Activated naive CD8-positive, alpha-beta T cell (primary cell): ENCODE measurements around the gene KLHDC7B.

Experiments
- H3K27ac Mint-ChIP-seq: one replicate; pipeline ENCODE4 v1.8.0; 2021; ENCODE audit warnings: mixed read lengths
- H3K27me3 Mint-ChIP-seq: one replicate; pipeline ENCODE4 v1.8.0; 2021; ENCODE audit warnings: mixed read lengths
- H3K36me3 Mint-ChIP-seq: one replicate; pipeline ENCODE4 v1.8.0; 2021; ENCODE audit warnings: mixed read lengths
- H3K4me1 Mint-ChIP-seq: one replicate; pipeline ENCODE4 v1.8.0; 2021; ENCODE audit warnings: low read depth, mixed read lengths
- H3K4me3 Mint-ChIP-seq: one replicate; pipeline ENCODE4 v1.8.0; 2021; ENCODE audit warnings: mild to moderate bottlenecking, mixed read lengths
- H3K9me3 Mint-ChIP-seq: one replicate; pipeline ENCODE4 v1.8.0; 2021; ENCODE audit warnings: low read depth, mixed read lengths

The KLHDC7B gene

GRCh38 chr22:50567721-50568252, 22.1 kb downstream of the KLHDC7B start:
- Mint-ChIP-seq H3K4me3 (no peak overlapping the region), H3K4me1 (peaks cover 7% of the 10 kb centered on the region), H3K27me3 (no peaks in the 10 kb centered on the region), H3K27ac (no peak overlapping the region), H3K36me3 (no peaks in the 10 kb centered on the region), H3K9me3 (no peaks in the 10 kb centered on the region)

- no peak overlapping the region for H3K4me3 Mint-ChIP-seq
- no peaks in the 10 kb centered on the region for H3K36me3 Mint-ChIP-seq
- H3K27ac Mint-ChIP-seq, result no peak overlapping the region
- no peaks in the 10 kb centered on the region for H3K9me3 Mint-ChIP-seq
- H3K27me3 Mint-ChIP-seq, result no peaks in the 10 kb centered on the region
- peaks cover 1% of the 10 kb centered on the region for H3K4me1 Mint-ChIP-seq
Measured at GRCh38 chr22:50568626-50569025, 22.9 kb downstream of the KLHDC7B start.

- no peak overlapping the region for H3K27ac Mint-ChIP-seq
- no peak overlapping the region for H3K4me3 Mint-ChIP-seq
- H3K36me3 Mint-ChIP-seq, result no peaks in the 10 kb centered on the region
- no peaks in the 10 kb centered on the region for H3K27me3 Mint-ChIP-seq
- H3K9me3 Mint-ChIP-seq, result no peaks in the 10 kb centered on the region
- H3K4me1 Mint-ChIP-seq, result no peaks in the 10 kb centered on the region
Measured at GRCh38 chr22:50569041-50569459, 23.4 kb downstream of the KLHDC7B start.

- Mint-ChIP-seq H3K4me1 (no peaks in the 10 kb centered on the region), H3K27ac (no peak overlapping the region), H3K9me3 (no peaks in the 10 kb centered on the region), H3K27me3 (no peaks in the 10 kb centered on the region), H3K36me3 (no peaks in the 10 kb centered on the region), H3K4me3 (no peak overlapping the region)
Measured at GRCh38 chr22:50569896-50570535, 24.3 kb downstream of the KLHDC7B start.

GRCh38 chr22:50570861-50571260, 25.2 kb downstream of the KLHDC7B start:
- H3K27me3 Mint-ChIP-seq, result no peaks in the 10 kb centered on the region
- H3K4me3 Mint-ChIP-seq, result no peak overlapping the region
- H3K9me3 Mint-ChIP-seq, result no peaks in the 10 kb centered on the region
- no peaks in the 10 kb centered on the region for H3K36me3 Mint-ChIP-seq
- no peaks in the 10 kb centered on the region for H3K4me1 Mint-ChIP-seq
- H3K27ac Mint-ChIP-seq, result no peak overlapping the region

- H3K9me3 Mint-ChIP-seq, result no peaks in the 10 kb centered on the region
- no peaks in the 10 kb centered on the region for H3K27me3 Mint-ChIP-seq
- H3K4me3 Mint-ChIP-seq, result no peak overlapping the region
- no peaks in the 10 kb centered on the region for H3K36me3 Mint-ChIP-seq
- H3K4me1 Mint-ChIP-seq, result no peaks in the 10 kb centered on the region
- no peak overlapping the region for H3K27ac Mint-ChIP-seq
Measured at GRCh38 chr22:50571264-50572175, 25.8 kb downstream of the KLHDC7B start.

- peaks cover 6% of the 10 kb centered on the region for H3K4me1 Mint-ChIP-seq
- H3K4me3 Mint-ChIP-seq, result no peak overlapping the region
- no peaks in the 10 kb centered on the region for H3K27me3 Mint-ChIP-seq
- H3K36me3 Mint-ChIP-seq, result no peaks in the 10 kb centered on the region
- H3K27ac Mint-ChIP-seq, result no peak overlapping the region
- H3K9me3 Mint-ChIP-seq, result no peaks in the 10 kb centered on the region
Measured at GRCh38 chr22:50572965-50573364, 27.3 kb downstream of the KLHDC7B start.

- Mint-ChIP-seq H3K27ac (no peak overlapping the region), H3K9me3 (no peaks in the 10 kb centered on the region), H3K36me3 (no peaks in the 10 kb centered on the region), H3K4me3 (no peak overlapping the region), H3K4me1 (peaks cover 6% of the 10 kb centered on the region), H3K27me3 (no peaks in the 10 kb centered on the region)
Measured at GRCh38 chr22:50573491-50574382, 28.0 kb downstream of the KLHDC7B start.

- H3K9me3 Mint-ChIP-seq, result no peaks in the 10 kb centered on the region
- H3K4me3 Mint-ChIP-seq, result no peak overlapping the region
- H3K27me3 Mint-ChIP-seq, result no peaks in the 10 kb centered on the region
- peaks cover 6% of the 10 kb centered on the region for H3K4me1 Mint-ChIP-seq
- no peak overlapping the region for H3K27ac Mint-ChIP-seq
- H3K36me3 Mint-ChIP-seq, result no peaks in the 10 kb centered on the region
Measured at GRCh38 chr22:50574383-50574755, 28.7 kb downstream of the KLHDC7B start.

GRCh38 chr22:50575426-50575941, 29.8 kb downstream of the KLHDC7B start:
- no peaks in the 10 kb centered on the region for H3K9me3 Mint-ChIP-seq
- H3K27ac Mint-ChIP-seq, result no peak overlapping the region
- H3K4me3 Mint-ChIP-seq, result no peak overlapping the region
- peaks cover 12% of the 10 kb centered on the region for H3K4me1 Mint-ChIP-seq
- H3K27me3 Mint-ChIP-seq, result no peaks in the 10 kb centered on the region
- no peaks in the 10 kb centered on the region for H3K36me3 Mint-ChIP-seq

- H3K36me3 Mint-ChIP-seq, result no peaks in the 10 kb centered on the region
- peaks cover 12% of the 10 kb centered on the region for H3K4me1 Mint-ChIP-seq
- no peak overlapping the region for H3K4me3 Mint-ChIP-seq
- no peaks in the 10 kb centered on the region for H3K9me3 Mint-ChIP-seq
- H3K27me3 Mint-ChIP-seq, result no peaks in the 10 kb centered on the region
- H3K27ac Mint-ChIP-seq, result no peak overlapping the region
Measured at GRCh38 chr22:50576070-50576469, 30.4 kb downstream of the KLHDC7B start.

GRCh38 chr22:50576806-50577696, 31.4 kb downstream of the KLHDC7B start:
- H3K4me3 Mint-ChIP-seq, result peak overlapping the region; percentile 17
- no peaks in the 10 kb centered on the region for H3K27me3 Mint-ChIP-seq
- H3K4me1 Mint-ChIP-seq, result peaks cover 17% of the 10 kb centered on the region
- no peaks in the 10 kb centered on the region for H3K36me3 Mint-ChIP-seq
- no peaks in the 10 kb centered on the region for H3K9me3 Mint-ChIP-seq
- H3K27ac Mint-ChIP-seq, result no peak overlapping the region

GRCh38 chr22:50577697-50577986, 31.9 kb downstream of the KLHDC7B start:
- Mint-ChIP-seq H3K36me3 (no peaks in the 10 kb centered on the region), H3K27me3 (no peaks in the 10 kb centered on the region), H3K4me3 (peak overlapping the region; percentile 17), H3K4me1 (peaks cover 17% of the 10 kb centered on the region), H3K27ac (no peak overlapping the region), H3K9me3 (no peaks in the 10 kb centered on the region)
